Caco-2 (cell line): Measurements from ENCODE around the gene NCEH1. TPM values are rescaled to one million over a fixed set of nuclear protein-coding genes. Genes with fewer than 3 reads are reported as not detected.

Experiments used
- BruUV-seq: library from RNA; stranded (reverse); fragments of 400-500 nt; replicated peaks from 2 replicates; lab custom pipeline; 2021; lab: Mats Ljungman, UMichigan
- CTCF ChIA-PET: fragments of 300-600 bp; sonication (Branson Sonifier 250); formaldehyde crosslinking; loops from one replicate; lab custom pipeline; 2022; ENCODE audit warnings: antibody characterized with exemption; lab: Charles Lee
- POLR2A ChIA-PET: fragments of 300-600 bp; sonication (Branson Sonifier 250); formaldehyde crosslinking; loops from one replicate; lab custom pipeline; 2022; ENCODE audit warnings: antibody characterized with exemption; lab: Charles Lee
- DNase-seq, 2 experiments: peaks; one replicate each; pipeline versions ENCODE4 v3.0.0 to v3.0.0-alpha.2; 2020 to 2022
- H3K27me3 ChIP-seq: replicated peaks from 2 replicates; pipeline ENCODE4 v1.6.0; 2011; ENCODE audit warnings: low read length; ENCODE audit not compliant: control insufficient read depth, insufficient read depth
- H3K36me3 ChIP-seq: 2 replicates; pipeline ENCODE4 v1.5.1; 2011; ENCODE audit warnings: low read length; ENCODE audit not compliant: control insufficient read depth, insufficient read depth
- H3K4me1 ChIP-seq: fragments of 250-450 bp; sonication (Bioruptor Pico); 2 replicates; pipeline ENCODE4 v1.5.1; 2020; ENCODE audit warnings: mild to moderate bottlenecking
- H3K4me3 ChIP-seq: 2 replicates; pipeline ENCODE4 v1.5.1; 2011; ENCODE audit warnings: low read depth, mild to moderate bottlenecking, control low read depth, low read length
- H3K9me3 ChIP-seq: fragments of 250-450 bp; sonication (Bioruptor Pico); 2 replicates; pipeline ENCODE4 v1.5.1; 2020; ENCODE audit warnings: mild to moderate bottlenecking, moderate library complexity
- H3K27ac Mint-ChIP-seq: one replicate; pipeline ENCODE4 v1.8.0; 2022; ENCODE audit warnings: mixed read lengths; ENCODE audit not compliant: unreplicated experiment
- H3K27me3 Mint-ChIP-seq: one replicate; pipeline ENCODE4 v1.8.0; 2022; ENCODE audit warnings: mixed read lengths; ENCODE audit not compliant: insufficient read depth, unreplicated experiment
- H3K36me3 Mint-ChIP-seq: one replicate; pipeline ENCODE4 v1.8.0; 2022; ENCODE audit warnings: mild to moderate bottlenecking, mixed read lengths; ENCODE audit not compliant: insufficient read depth, unreplicated experiment
- H3K4me1 Mint-ChIP-seq: one replicate; pipeline ENCODE4 v1.8.0; 2022; ENCODE audit warnings: low read depth, mixed read lengths; ENCODE audit not compliant: unreplicated experiment
- H3K4me3 Mint-ChIP-seq: one replicate; pipeline ENCODE4 v1.8.0; 2022; ENCODE audit warnings: mild to moderate bottlenecking, moderate library complexity, mixed read lengths; ENCODE audit not compliant: unreplicated experiment
- H3K9me3 Mint-ChIP-seq: one replicate; pipeline ENCODE4 v1.8.0; 2022; ENCODE audit warnings: mixed read lengths; ENCODE audit not compliant: unreplicated experiment
- CTCF ChIP-seq, 2 experiments: fragments of 200-600 bp in 1 of 2; IDR thresholded peaks; 1 replicate in 1 of 2; 2 replicates in 1 of 2; pipeline versions ENCODE4 v1.5.1 to v1.8.0; 2011 to 2022; ENCODE audit warnings: antibody characterized with exemption in 1 of 2, control low read depth in 1 of 2, inconsistent platforms in 1 of 2, low read depth in 1 of 2, low read length in 1 of 2, mild to moderate bottlenecking in 1 of 2, moderate library complexity in 1 of 2; ENCODE audit not compliant: insufficient read depth in 1 of 2, severe bottlenecking in 1 of 2, unreplicated experiment in 1 of 2
- intact Hi-C: fragments of 100-400 bp; cut with micrococcal nuclease; formaldehyde crosslinking; loops from one replicate; pipeline ENCODE4 v1.10.0; 2022; ENCODE audit not compliant: unreplicated experiment
- total RNA-seq: library from RNA; stranded (reverse); gene quantifications from 2 replicates; pipeline ENCODE4 v1.2.3, GENCODE V29; 2022

Gene NCEH1
- total RNA-seq, 1 experiment from 2014 or later: 10.1 TPM

GRCh38 chr3:172647823-172648222, 63.0 kb downstream of the NCEH1 start:
- Histone ChIP-seq H3K4me3 (no peak overlapping the region), H3K9me3 (no peaks in the 10 kb centered on the region), H3K36me3 (no peaks in the 10 kb centered on the region), H3K27me3 (no peaks in the 10 kb centered on the region), H3K4me1 (no peaks in the 10 kb centered on the region)
- Mint-ChIP-seq H3K4me1 (no peaks in the 10 kb centered on the region), H3K27ac (no peak overlapping the region), H3K9me3 (no peaks in the 10 kb centered on the region), H3K27me3 (no peaks in the 10 kb centered on the region), H3K4me3 (no peak overlapping the region), H3K36me3 (no peaks in the 10 kb centered on the region)
- ChIA-PET POLR2A (no interaction called here), CTCF (no interaction called here)
- no TSS peak for BruUV-seq
- no peak for DNase-seq
- no peak for TF ChIP-seq CTCF (IDR thresholded peaks at IDR 0.05; ENCODE audit: insufficient read depth in 1 of 2, low read depth in 1 of 2, low read length in 1 of 2, severe bottlenecking in 1 of 2, unreplicated experiment in 1 of 2)
- intact Hi-C loops: no loop called here

GRCh38 chr3:172647080-172647479, 63.8 kb downstream of the NCEH1 start:
- intact Hi-C loops: no loop called here
- no TSS peak for BruUV-seq
- Mint-ChIP-seq H3K36me3 (no peaks in the 10 kb centered on the region), H3K4me3 (no peak overlapping the region), H3K27ac (no peak overlapping the region), H3K27me3 (no peaks in the 10 kb centered on the region), H3K4me1 (no peaks in the 10 kb centered on the region), H3K9me3 (no peaks in the 10 kb centered on the region)
- H3K4me3 ChIP-seq: no peak overlapping the region
- H3K4me1 ChIP-seq: no peaks in the 10 kb centered on the region
- no peak for DNase-seq
- no peak for TF ChIP-seq CTCF (IDR thresholded peaks at IDR 0.05; ENCODE audit: insufficient read depth in 1 of 2, low read depth in 1 of 2, low read length in 1 of 2, severe bottlenecking in 1 of 2, unreplicated experiment in 1 of 2)
- no peaks in the 10 kb centered on the region for H3K27me3 ChIP-seq
- no peaks in the 10 kb centered on the region for H3K36me3 ChIP-seq
- POLR2A ChIA-PET: no interaction called here
- CTCF ChIA-PET: no interaction called here
- H3K9me3 ChIP-seq: no peaks in the 10 kb centered on the region

GRCh38 chr3:172646439-172647015, 64.3 kb downstream of the NCEH1 start:
- Mint-ChIP-seq H3K27me3 (no peaks in the 10 kb centered on the region), H3K4me3 (no peak overlapping the region), H3K36me3 (no peaks in the 10 kb centered on the region), H3K27ac (no peak overlapping the region), H3K4me1 (no peaks in the 10 kb centered on the region), H3K9me3 (no peaks in the 10 kb centered on the region)
- POLR2A ChIA-PET: no interaction called here
- no peaks in the 10 kb centered on the region for H3K4me1 ChIP-seq
- no peaks in the 10 kb centered on the region for H3K9me3 ChIP-seq
- H3K4me3 ChIP-seq: no peak overlapping the region
- DNase-seq: no peak
- CTCF ChIA-PET: no interaction called here
- intact Hi-C loops: no loop called here
- no peaks in the 10 kb centered on the region for H3K27me3 ChIP-seq
- no TSS peak for BruUV-seq
- TF ChIP-seq CTCF (IDR thresholded peaks at IDR 0.05; ENCODE audit: insufficient read depth in 1 of 2, low read depth in 1 of 2, low read length in 1 of 2, severe bottlenecking in 1 of 2, unreplicated experiment in 1 of 2): no peak
- H3K36me3 ChIP-seq: no peaks in the 10 kb centered on the region
